Activated naive CD8-positive, alpha-beta T cell treated with anti-CD3 and anti-CD28 coated beads, Interleukin-2, amount 10 ng/mL, durations not matched to agents 7 days and 5 days (primary cell): ENCODE data around the gene FAM78A. TPM values are rescaled to one million over a fixed set of nuclear protein-coding genes. Genes with fewer than 3 reads are reported as not detected.
"Not testable (repeated sequence)": the region's sequence is repeated elsewhere in the genome, so short reads cannot be mapped to it uniquely, and the experiment has no call there.

Experiments
- ATAC-seq: fragments of 150-1000 bp; cut with Tn5 transposase; one replicate; pipeline ENCODE4 v1.10.0; 2021; ENCODE audit warnings: low read depth, moderate library complexity
- POLR2A ChIA-PET: fragments of 350-600 bp; sonication (Branson Sonifier 250); formaldehyde crosslinking; loops from one replicate; lab custom pipeline; 2021; ENCODE audit warnings: antibody characterized with exemption; lab: Charles Lee
- DNase-seq: peaks from one replicate; pipeline ENCODE4 v3.0.0; 2021
- H3K27ac Mint-ChIP-seq: one replicate; pipeline ENCODE4 v1.8.0; 2022; ENCODE audit warnings: mild to moderate bottlenecking, mixed read lengths
- H3K27me3 Mint-ChIP-seq: one replicate; pipeline ENCODE4 v1.8.0; 2022; ENCODE audit warnings: mild to moderate bottlenecking, moderate library complexity, mixed read lengths
- H3K36me3 Mint-ChIP-seq: one replicate; pipeline ENCODE4 v1.8.0; 2021; ENCODE audit warnings: mild to moderate bottlenecking, mixed read lengths
- H3K4me1 Mint-ChIP-seq: one replicate; pipeline ENCODE4 v1.8.0; 2021; ENCODE audit warnings: mixed read lengths
- H3K4me3 Mint-ChIP-seq: one replicate; pipeline ENCODE4 v1.8.0; 2022; ENCODE audit warnings: mild to moderate bottlenecking, moderate library complexity, mixed read lengths
- H3K9me3 Mint-ChIP-seq: one replicate; pipeline ENCODE4 v1.8.0; 2021; ENCODE audit warnings: mixed read lengths
- total RNA-seq, 2 experiments: library from RNA; stranded (reverse); gene quantifications; one replicate each; pipeline ENCODE4 v1.2.3, GENCODE V29; 2021

FAM78A gene
- total RNA-seq, 2 experiments from 2014 or later = 102 to 104 TPM

DNA sequence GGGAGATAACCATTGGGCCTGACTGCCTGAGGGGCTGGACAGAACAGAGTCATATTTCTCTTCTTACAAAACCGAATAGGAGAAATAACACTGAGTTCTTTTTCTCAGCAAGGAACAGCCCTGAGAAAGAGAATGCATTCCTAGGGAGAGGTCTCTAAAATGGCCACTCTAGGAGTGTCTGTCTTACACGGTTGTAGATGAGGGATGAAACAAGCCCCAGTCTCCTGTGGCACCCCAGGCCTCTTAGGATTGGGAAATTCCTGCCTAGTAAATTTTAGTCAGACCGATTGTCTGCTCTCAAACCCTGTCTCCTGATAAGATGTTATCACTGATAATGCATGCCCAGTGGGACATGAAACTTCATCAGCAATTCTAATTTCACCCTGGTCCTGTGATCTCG is 64.4 kb downstream of the FAM78A start:
- H3K27ac Mint-ChIP-seq, ATAC-seq, DNase-seq, H3K27me3 Mint-ChIP-seq, H3K9me3 Mint-ChIP-seq, H3K4me1 Mint-ChIP-seq, POLR2A ChIA-PET, H3K4me3 Mint-ChIP-seq: not testable (repeated sequence)
- H3K36me3 Mint-ChIP-seq = peaks cover 58% of the 10 kb centered on the region

Other genes with a start within 250 kb of the FAM78A start
- gene AIF1L, start 180.0 kb downstream of the FAM78A start, total RNA-seq = under 1 TPM; 0.34 to 0.42 TPM
- gene NUP214, start 150.9 kb downstream of the FAM78A start, total RNA-seq = 10 to 100 TPM; 69.4 to 73.9 TPM
- under 1 TPM; 0.42 to 0.65 TPM for gene PLPP7, start 13.2 kb upstream of the FAM78A start, total RNA-seq
- gene PRRC2B, start 117.6 kb upstream of the FAM78A start, total RNA-seq = 100 to 1,000 TPM; 300 to 309 TPM
- 10 to 100 TPM; 44.0 to 51.4 TPM for gene POMT1, start 226.4 kb upstream of the FAM78A start, total RNA-seq